Common myeloid progenitor, CD34-positive (primary cell): ENCODE results near the gene EHD1.
"Not testable (repeated sequence)": the region's sequence is repeated elsewhere in the genome, so short reads cannot be mapped to it uniquely, and the experiment has no call there.

Source experiments
- CTCF ChIA-PET: fragments of 350-600 bp; sonication (Branson Sonifier 250); formaldehyde crosslinking; loops from one replicate; lab custom pipeline; 2021; ENCODE audit warnings: antibody characterized with exemption; lab: Charles Lee
- POLR2A ChIA-PET: fragments of 350-600 bp; sonication (Branson Sonifier 250); formaldehyde crosslinking; loops from one replicate; lab custom pipeline; 2021; ENCODE audit warnings: antibody characterized with exemption; lab: Charles Lee
- DNase-seq, 3 donors: peaks; one replicate each; pipeline versions ENCODE4 v3.0.0 to v3.0.0-alpha.2; 2013
- H3K27ac ChIP-seq, 2 experiments: 1 replicate in 1 of 2; 2 replicates in 1 of 2; pipeline ENCODE4 v1.7.0; 2013; ENCODE audit warnings: inconsistent platforms in 2 of 2, low read length in 2 of 2, mild to moderate bottlenecking in 2 of 2, low read depth in 1 of 2, moderate library complexity in 1 of 2; ENCODE audit not compliant: severe bottlenecking in 2 of 2, insufficient read depth in 1 of 2, poor library complexity in 1 of 2
- H3K27me3 ChIP-seq, 5 experiments: replicated peaks in 2 of 5; 1 replicate in 3 of 5; 2 replicates in 2 of 5; pipeline versions ENCODE4 v1.6.1 to v1.7.0; 2013; ENCODE audit warnings: low read length in 4 of 5, mild to moderate bottlenecking in 2 of 5, moderate library complexity in 2 of 5, inconsistent platforms in 1 of 5; ENCODE audit not compliant: insufficient read depth in 5 of 5, control insufficient read depth in 4 of 5
- H3K36me3 ChIP-seq, 4 experiments: 1 replicate in 2 of 4; 2 replicates in 2 of 4; pipeline versions ENCODE4 v1.6.1 to v1.7.0; 2013; ENCODE audit warnings: low read length in 3 of 4, control low read depth in 1 of 4, mild to moderate bottlenecking in 1 of 4; ENCODE audit not compliant: control insufficient read depth in 4 of 4, insufficient read depth in 4 of 4
- H3K4me1 ChIP-seq, 4 experiments: 1 replicate in 3 of 4; 2 replicates in 1 of 4; pipeline versions ENCODE4 v1.6.1 to v1.7.1; 2013; ENCODE audit warnings: low read length in 3 of 4, mild to moderate bottlenecking in 3 of 4, control low read depth in 1 of 4, inconsistent platforms in 1 of 4, moderate library complexity in 1 of 4; ENCODE audit not compliant: control insufficient read depth in 4 of 4, insufficient read depth in 4 of 4; ENCODE audit errors: control extremely low read depth in 1 of 4
- H3K4me3 ChIP-seq, 7 experiments: 1 replicate in 4 of 7; 2 replicates in 3 of 7; pipeline versions ENCODE4 v1.5.1 to v1.7.0; 2013; ENCODE audit warnings: mild to moderate bottlenecking in 7 of 7, low read length in 6 of 7, moderate library complexity in 6 of 7, inconsistent platforms in 2 of 7, low read depth in 2 of 7, control low read depth in 1 of 7; ENCODE audit not compliant: insufficient read depth in 4 of 7, control insufficient read depth in 1 of 7; ENCODE audit errors: extremely low read depth in 1 of 7
- H3K9me3 ChIP-seq, 5 experiments: 1 replicate in 4 of 5; 2 replicates in 1 of 5; pipeline versions ENCODE4 v1.6.1 to v1.7.1; 2013; ENCODE audit warnings: low read length in 4 of 5, mild to moderate bottlenecking in 2 of 5, inconsistent platforms in 1 of 5, low read depth in 1 of 5, moderate library complexity in 1 of 5; ENCODE audit not compliant: control insufficient read depth in 4 of 5, insufficient read depth in 2 of 5; ENCODE audit errors: control extremely low read depth in 1 of 5
- WGBS: methylation state at CpG from one replicate; pipeline ENCODE4 v1.1.5; 2013; ENCODE audit not compliant: insufficient coverage; 5-methylcytosine and 5-hydroxymethylcytosine counted together

The EHD1 gene

GRCh38 chr11:64846998-64847666 lies 31.3 kb downstream of the EHD1 start:
- peaks cover 3 to 50% (median 38%) of the 10 kb centered on the region in 4 experiments for H3K4me1 ChIP-seq

DNA sequence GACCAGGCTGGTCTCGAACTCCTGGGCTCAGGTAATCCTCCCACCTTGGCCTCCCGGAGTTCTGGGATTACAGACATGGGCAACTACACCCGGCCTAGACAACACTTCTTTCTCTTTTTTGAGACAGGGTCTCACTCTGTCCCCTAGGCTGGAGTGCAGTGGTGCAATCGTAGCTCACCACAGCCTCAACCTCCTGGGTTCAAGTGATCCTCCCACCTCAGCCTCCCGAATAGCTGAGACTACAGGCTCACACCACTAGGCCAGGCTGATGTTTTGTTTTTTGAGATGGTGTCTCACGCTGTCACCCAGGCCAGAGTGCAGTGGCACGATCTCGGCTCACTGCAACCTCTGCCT lies 32.7 kb downstream of the EHD1 start:
- H3K4me3 ChIP-seq, H3K9me3 ChIP-seq, H3K27me3 ChIP-seq, H3K27ac ChIP-seq, H3K36me3 ChIP-seq, POLR2A ChIA-PET, DNase-seq: not testable (repeated sequence)
- 100% methylated on average over 7 of the region's 8 CpGs for WGBS
- CTCF ChIA-PET = interaction anchor here (1.2 to 33.3 kb wide), 11 partner anchors 9 to 273 kb away, joined by 3 to 1071 read pairs (median 4); partner anchors contain the start of gene EHD1
- peaks cover 0 to 36% (median 25%) of the 10 kb centered on the region in 4 experiments for H3K4me1 ChIP-seq

More at GRCh38 chr11:64846998-64847666, 31.3 kb downstream of the EHD1 start:
- ChIA-PET POLR2A (interaction anchor here (0.9 to 1.9 kb wide), 2 partner anchors 31 to 275 kb away, joined by 5 to 16 read pairs; partner anchors contain the start of genes EHD1, FAU and MRPL49), CTCF (interaction anchor here (0.7 to 33.3 kb wide), 18 partner anchors 8 to 238 kb away, joined by 3 to 1071 read pairs (median 4); partner anchors contain the start of genes BATF2 and EHD1)
- 53% methylated on average over 9 of the region's 13 CpGs for WGBS
- H3K4me3 ChIP-seq = no peak overlapping the region
- no peaks in the 10 kb centered on the region for H3K36me3 ChIP-seq
- H3K27ac ChIP-seq = no peak overlapping the region
- peak; percentile 88 to 94 (median 93) for DNase-seq
- no peaks in the 10 kb centered on the region for H3K9me3 ChIP-seq
- H3K27me3 ChIP-seq = no peaks in the 10 kb centered on the region

GRCh38 chr11:64845129-64845775 lies 33.2 kb downstream of the EHD1 start:
- ChIA-PET POLR2A (no interaction called here), CTCF (interaction anchor here (0.6 to 33.3 kb wide), 9 partner anchors 8 to 1272 kb away, joined by 3 to 1071 read pairs (median 4); partner anchors contain the start of gene EHD1)
- peak overlapping the region; percentile 51 to 85 (median 62) for H3K4me3 ChIP-seq
- peaks cover 0 to 35% (median 25%) of the 10 kb centered on the region in 4 experiments for H3K4me1 ChIP-seq
- H3K27me3 ChIP-seq = no peaks in the 10 kb centered on the region
- no peak for DNase-seq
- no peaks in the 10 kb centered on the region for H3K36me3 ChIP-seq
- H3K27ac ChIP-seq = no peak overlapping the region
- H3K9me3 ChIP-seq = no peaks in the 10 kb centered on the region
- 24% methylated on average over 8 of the region's 9 CpGs for WGBS

GRCh38 chr11:64844330-64845128 lies 33.9 kb downstream of the EHD1 start, which contains the start of gene CDC42BPG:
TSS of gene CDC42BPG (minus strand) at chr11:64844653. CDS start at chr11:64844569, 84 bp downstream.
- WGBS = under 1% methylated on average over 60 of the region's 96 CpGs
- Histone ChIP-seq H3K4me1 (peaks cover 0 to 28% (median 23%) of the 10 kb centered on the region in 4 experiments), H3K9me3 (no peaks in the 10 kb centered on the region), H3K27me3 (no peaks in the 10 kb centered on the region), H3K36me3 (no peaks in the 10 kb centered on the region), H3K27ac (no peak within 1 kb of the TSS), H3K4me3 (peak within 1 kb of the TSS; percentile 51 to 85 (median 62))
- ChIA-PET POLR2A (no interaction called here), CTCF (interaction anchor here (0.6 to 33.3 kb wide), 10 partner anchors 20 to 1272 kb away, joined by 3 to 1071 read pairs (median 6); partner anchors contain the start of genes BATF2 and EHD1)
- DNase-seq = peak; percentile 67 to 79 (median 79)

- H3K4me3 ChIP-seq = peak overlapping the region; percentile 2 to 85 (median 58)
- WGBS = 47% methylated on average over 20 of the region's 27 CpGs
- H3K27me3 ChIP-seq = no peaks in the 10 kb centered on the region
- DNase-seq = no peak
- POLR2A ChIA-PET = no interaction called here
- CTCF ChIA-PET = interaction anchor here (0.7 to 33.3 kb wide), 9 partner anchors 21 to 229 kb away, joined by 3 to 1071 read pairs (median 5); partner anchors contain the start of genes BATF2 and EHD1
- no peaks in the 10 kb centered on the region for H3K9me3 ChIP-seq
- peaks cover 0 to 21% (median 18%) of the 10 kb centered on the region in 4 experiments for H3K4me1 ChIP-seq
- peaks cover 0 to 6% (median 2%) of the 10 kb centered on the region in 4 experiments for H3K36me3 ChIP-seq
- no peak overlapping the region for H3K27ac ChIP-seq
Observed at GRCh38 chr11:64843686-64844329, 34.6 kb downstream of the EHD1 start.
